Measurements from ENCODE around the gene OR6C76. TPM values are rescaled to one million over a fixed set of nuclear protein-coding genes. Genes with fewer than 3 reads are reported as not detected.

OR6C76 gene
- not detected for total RNA-seq

DNA sequence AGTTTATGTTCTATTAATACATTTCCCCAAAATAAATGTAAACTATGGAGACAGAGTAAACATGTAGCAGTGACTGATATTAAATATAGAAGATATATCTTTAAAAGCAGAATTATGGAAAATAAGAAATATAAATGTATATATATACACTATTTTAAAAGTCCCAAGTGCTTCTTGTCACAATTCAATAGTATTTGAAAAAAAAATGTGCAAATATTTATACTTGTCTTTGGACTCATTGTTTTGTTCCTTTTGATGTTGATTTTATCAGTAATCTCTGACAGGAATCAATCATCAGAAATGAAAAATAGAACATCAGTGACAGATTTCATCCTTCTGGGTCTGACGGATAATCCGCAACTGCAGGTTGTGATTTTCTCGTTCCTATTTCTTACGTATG is at the start of gene OR6C76:
Gene OR6C76 (plus strand): TSS at position 301 of the 400 bp plus-strand sequence. CDS start 0 bp downstream, at position 301.
- DNase-seq, result no peak

DNA sequence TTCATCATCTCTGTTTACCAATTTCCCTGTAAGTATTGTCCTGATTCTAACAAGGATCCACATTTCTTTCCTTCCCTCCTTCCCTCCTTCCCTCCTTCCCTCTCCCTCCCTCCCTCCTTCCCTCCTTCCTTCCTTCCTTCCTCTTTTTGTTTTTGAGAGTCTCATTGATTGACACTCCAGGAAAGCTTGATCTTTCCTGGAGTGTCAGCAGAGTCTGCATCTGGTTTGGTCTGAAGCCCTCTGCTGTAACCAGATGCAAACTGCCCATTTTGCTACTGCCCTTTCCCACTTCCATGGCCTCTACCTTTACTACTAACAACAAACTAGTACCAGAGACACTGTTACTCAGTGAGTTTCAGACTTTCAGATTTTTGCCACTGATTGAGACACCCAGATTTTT is 40.2 kb upstream of the OR6C76 start:
- Histone ChIP-seq H3K4me1 (no peaks in the 10 kb centered on the region), H3K4me3 (no peak overlapping the region), H3K9me3 (no peaks in the 10 kb centered on the region), H3K36me3 (no peaks in the 10 kb centered on the region), H3K9ac (ENCODE audit: low read depth in 2 of 2, low read length in 2 of 2) (no peak overlapping the region), H3K27ac (no peak overlapping the region), H3K27me3 (no peaks in the 10 kb centered on the region)
- no peak for DNase-seq
- TF ChIP-seq, protein P1, sequence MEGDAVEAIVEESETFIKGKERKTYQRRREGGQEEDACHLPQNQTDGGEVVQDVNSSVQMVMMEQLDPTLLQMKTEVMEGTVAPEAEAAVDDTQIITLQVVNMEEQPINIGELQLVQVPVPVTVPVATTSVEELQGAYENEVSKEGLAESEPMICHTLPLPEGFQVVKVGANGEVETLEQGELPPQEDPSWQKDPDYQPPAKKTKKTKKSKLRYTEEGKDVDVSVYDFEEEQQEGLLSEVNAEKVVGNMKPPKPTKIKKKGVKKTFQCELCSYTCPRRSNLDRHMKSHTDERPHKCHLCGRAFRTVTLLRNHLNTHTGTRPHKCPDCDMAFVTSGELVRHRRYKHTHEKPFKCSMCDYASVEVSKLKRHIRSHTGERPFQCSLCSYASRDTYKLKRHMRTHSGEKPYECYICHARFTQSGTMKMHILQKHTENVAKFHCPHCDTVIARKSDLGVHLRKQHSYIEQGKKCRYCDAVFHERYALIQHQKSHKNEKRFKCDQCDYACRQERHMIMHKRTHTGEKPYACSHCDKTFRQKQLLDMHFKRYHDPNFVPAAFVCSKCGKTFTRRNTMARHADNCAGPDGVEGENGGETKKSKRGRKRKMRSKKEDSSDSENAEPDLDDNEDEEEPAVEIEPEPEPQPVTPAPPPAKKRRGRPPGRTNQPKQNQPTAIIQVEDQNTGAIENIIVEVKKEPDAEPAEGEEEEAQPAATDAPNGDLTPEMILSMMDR (IDR thresholded peaks at IDR 0.05), result no peak
- intact Hi-C loops (cut with DNase I), result no loop called here

More for the DNA sequence above, at the start of gene OR6C76:
- Histone ChIP-seq H3K9ac (ENCODE audit: low read depth in 2 of 2, low read length in 2 of 2) (no peak within 1 kb of the TSS), H3K4me3 (no peak within 1 kb of the TSS), H3K36me3 (no peaks in the 10 kb centered on the region), H3K9me3 (no peaks in the 10 kb centered on the region), H3K4me1 (no peaks in the 10 kb centered on the region), H3K27ac (no peak within 1 kb of the TSS), H3K27me3 (no peaks in the 10 kb centered on the region)
- TF ChIP-seq, protein P1 (IDR thresholded peaks at IDR 0.05), result no peak
- intact Hi-C loops (cut with DNase I), result no loop called here

DNA sequence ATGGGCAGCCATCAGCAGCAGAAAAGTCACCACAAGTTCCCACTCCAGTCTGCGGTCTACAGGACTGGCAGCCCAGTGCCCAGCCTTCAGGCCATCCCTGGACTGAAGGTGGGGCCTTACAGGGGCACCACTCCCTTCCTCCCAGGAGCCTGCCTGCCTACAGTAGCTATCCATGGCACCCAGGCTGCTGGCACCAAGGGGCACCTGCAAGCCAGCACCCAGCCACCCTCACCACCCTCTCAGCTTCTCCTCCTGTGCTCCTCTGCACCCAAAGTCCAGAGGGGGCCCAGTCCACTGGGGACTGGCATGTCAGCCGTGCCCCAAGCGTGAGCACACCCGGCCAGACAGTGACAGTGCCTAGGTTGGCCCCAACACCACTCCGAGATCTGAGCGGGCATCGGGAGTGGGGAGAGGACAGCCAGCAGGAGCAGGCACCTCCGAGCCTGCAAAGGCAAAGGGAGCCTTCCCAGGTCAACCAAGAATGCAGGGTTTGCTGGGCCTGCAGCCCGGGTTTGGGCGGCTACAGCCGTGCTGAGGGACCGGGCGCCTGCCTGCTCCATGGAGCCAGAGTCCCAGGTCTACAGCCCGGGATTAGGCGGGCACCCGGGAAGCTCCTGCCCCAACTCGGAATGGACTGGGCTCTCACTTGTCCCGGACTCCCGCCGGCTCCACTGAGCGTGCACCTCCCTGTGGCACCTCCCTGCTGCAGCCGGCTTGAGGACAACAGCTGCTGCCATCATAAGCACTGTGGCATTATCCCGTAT is 33.8 kb upstream of the OR6C76 start:
- no peaks in the 10 kb centered on the region for H3K36me3 ChIP-seq
- no peak overlapping the region for H3K9ac ChIP-seq (ENCODE audit: low read depth in 2 of 2, low read length in 2 of 2)
- H3K9me3 ChIP-seq, result no peaks in the 10 kb centered on the region
- DNase-seq, result no peak
- H3K27ac ChIP-seq, result no peak overlapping the region
- H3K27me3 ChIP-seq, result no peaks in the 10 kb centered on the region
- no peak overlapping the region for H3K4me3 ChIP-seq
- H3K4me1 ChIP-seq, result no peaks in the 10 kb centered on the region
- intact Hi-C loops (cut with DNase I), result no loop called here
- TF ChIP-seq, protein P1 (IDR thresholded peaks at IDR 0.05), result no peak

DNA sequence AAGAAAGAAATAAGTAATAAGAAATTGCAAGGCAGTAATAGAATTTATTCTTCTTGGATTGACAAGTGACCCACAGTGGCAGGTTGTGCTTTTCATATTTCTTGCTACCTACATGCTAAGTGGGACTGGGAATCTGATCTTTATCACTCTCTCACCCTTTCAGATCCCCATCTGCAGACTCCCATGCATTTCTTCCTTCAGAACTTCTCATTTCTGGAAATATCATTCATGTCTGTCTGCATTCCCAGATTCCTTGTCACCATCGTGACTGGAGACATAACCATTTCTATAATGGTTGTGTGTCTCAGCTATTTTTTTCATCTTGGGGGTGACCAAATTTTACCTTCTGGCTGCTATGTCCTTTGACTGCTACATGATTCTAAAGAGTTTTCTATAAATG is 29.7 kb upstream of the OR6C76 start:
- intact Hi-C loops (cut with DNase I), result no loop called here
- no peak for DNase-seq

DNA sequence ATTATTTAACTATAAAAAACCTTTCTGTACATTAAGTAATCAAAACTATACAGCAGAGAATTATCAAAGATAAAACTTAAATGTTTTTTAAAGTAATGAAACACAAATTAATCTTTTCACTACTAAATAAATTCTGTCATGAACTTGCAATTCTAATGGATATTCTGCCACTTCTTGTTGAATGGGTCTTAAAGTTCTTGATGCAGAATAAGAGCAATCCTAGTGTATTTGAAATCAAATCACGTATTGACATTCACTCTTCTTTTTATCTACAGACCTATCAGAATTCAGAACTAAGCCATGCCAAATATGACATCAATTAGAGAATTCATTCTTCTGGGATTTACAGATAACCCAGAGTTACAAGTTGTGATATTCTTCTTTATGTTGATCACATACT is 25.8 kb upstream of the OR6C76 start, which contains the start of gene OR6C65:
Gene OR6C65 (plus strand): TSS at position 301 of the 400 bp plus-strand sequence. CDS start 0 bp downstream, at position 301.
- DNase-seq, result no peak
- no peaks in the 10 kb centered on the region for H3K4me1 ChIP-seq
- H3K9ac ChIP-seq (ENCODE audit: low read depth in 2 of 2, low read length in 2 of 2), result no peak within 1 kb of the TSS
- intact Hi-C loops (cut with DNase I), result no loop called here
- H3K36me3 ChIP-seq, result no peaks in the 10 kb centered on the region
- no peaks in the 10 kb centered on the region for H3K9me3 ChIP-seq
- no peak within 1 kb of the TSS for H3K27ac ChIP-seq
- TF ChIP-seq, protein P1 (IDR thresholded peaks at IDR 0.05), result no peak
- H3K4me3 ChIP-seq, result no peak within 1 kb of the TSS
- H3K27me3 ChIP-seq, result no peaks in the 10 kb centered on the region

More for the DNA sequence above, 29.7 kb upstream of the OR6C76 start:
- no peaks in the 10 kb centered on the region for H3K9me3 ChIP-seq
- TF ChIP-seq, protein P1 (IDR thresholded peaks at IDR 0.05), result no peak
- H3K36me3 ChIP-seq, result no peaks in the 10 kb centered on the region
- H3K4me1 ChIP-seq, result no peaks in the 10 kb centered on the region
- H3K4me3 ChIP-seq, result no peak overlapping the region
- no peaks in the 10 kb centered on the region for H3K27me3 ChIP-seq
- H3K27ac ChIP-seq, result no peak overlapping the region
- no peak overlapping the region for H3K9ac ChIP-seq (ENCODE audit: low read depth in 2 of 2, low read length in 2 of 2)
